ENCODE measurements around the gene STARD3.

GRCh38 chr17:39604911-39605491 is 31.9 kb upstream of the STARD3 start:
- TF ChIP-seq, protein P1, sequence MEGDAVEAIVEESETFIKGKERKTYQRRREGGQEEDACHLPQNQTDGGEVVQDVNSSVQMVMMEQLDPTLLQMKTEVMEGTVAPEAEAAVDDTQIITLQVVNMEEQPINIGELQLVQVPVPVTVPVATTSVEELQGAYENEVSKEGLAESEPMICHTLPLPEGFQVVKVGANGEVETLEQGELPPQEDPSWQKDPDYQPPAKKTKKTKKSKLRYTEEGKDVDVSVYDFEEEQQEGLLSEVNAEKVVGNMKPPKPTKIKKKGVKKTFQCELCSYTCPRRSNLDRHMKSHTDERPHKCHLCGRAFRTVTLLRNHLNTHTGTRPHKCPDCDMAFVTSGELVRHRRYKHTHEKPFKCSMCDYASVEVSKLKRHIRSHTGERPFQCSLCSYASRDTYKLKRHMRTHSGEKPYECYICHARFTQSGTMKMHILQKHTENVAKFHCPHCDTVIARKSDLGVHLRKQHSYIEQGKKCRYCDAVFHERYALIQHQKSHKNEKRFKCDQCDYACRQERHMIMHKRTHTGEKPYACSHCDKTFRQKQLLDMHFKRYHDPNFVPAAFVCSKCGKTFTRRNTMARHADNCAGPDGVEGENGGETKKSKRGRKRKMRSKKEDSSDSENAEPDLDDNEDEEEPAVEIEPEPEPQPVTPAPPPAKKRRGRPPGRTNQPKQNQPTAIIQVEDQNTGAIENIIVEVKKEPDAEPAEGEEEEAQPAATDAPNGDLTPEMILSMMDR (IDR thresholded peaks at IDR 0.05) = no peak
- TF ChIP-seq POLR2A (IDR thresholded peaks at IDR 0.05) = no peak
